Left lung (tissue), 10 donors: Measurements from ENCODE around the gene ARF3. TPM values are rescaled to one million over a fixed set of nuclear protein-coding genes. Genes with fewer than 3 reads are reported as not detected.

ENCODE experiments used
- ATAC-seq: fragments of 200-7000 bp; cut with Tn5 transposase; one replicate; pipeline ENCODE4 v1.9.1; 2020; ENCODE audit warnings: moderate library complexity
- DNase-seq, 4 donors: peaks; one replicate each; pipeline ENCODE4 v3.0.0-alpha.2; 2013 to 2020
- H3K27ac ChIP-seq, 2 donors: fragments of 200-600 bp; sonication (generic) in 1 of 2; one replicate each; pipeline versions ENCODE4 v1.5.0 to v1.8.0; 2020 to 2021
- H3K27me3 ChIP-seq, 2 donors: fragments of 200-600 bp; sonication (generic) in 1 of 2; one replicate each; pipeline versions ENCODE4 v1.5.0 to v1.8.0; 2020 to 2021
- H3K36me3 ChIP-seq, 2 donors: fragments of 200-600 bp; sonication (generic) in 1 of 2; one replicate each; pipeline versions ENCODE4 v1.5.0 to v1.8.0; 2020 to 2021
- H3K4me1 ChIP-seq, 2 donors: fragments of 200-600 bp; one replicate each; pipeline ENCODE4 v1.8.0; 2021
- H3K4me3 ChIP-seq, 2 donors: fragments of 200-600 bp; sonication (generic) in 1 of 2; one replicate each; pipeline versions ENCODE4 v1.5.0 to v1.8.0; 2020 to 2021; ENCODE audit warnings: mild to moderate bottlenecking in 1 of 2
- H3K9me3 ChIP-seq, 2 donors: fragments of 200-600 bp; sonication (generic) in 1 of 2; one replicate each; pipeline versions ENCODE4 v1.5.0 to v1.8.0; 2020 to 2021
- intact Hi-C, 2 donors: fragments of 100-400 bp; cut with DNase I; formaldehyde crosslinking; loops; one replicate each; pipeline versions ENCODE4 v1.11.2 to v1.14.2; 2022
- polyA plus RNA-seq, 6 donors: library from polyadenylated mRNA; unstranded; fragments of 120-200 nt; gene quantifications; one replicate each; pipeline ENCODE4 v1.2.1, GENCODE V29; 2013; ENCODE audit not compliant: insufficient read length in 6 of 6
- total RNA-seq, 2 donors: library from RNA; stranded (reverse); fragmentation: NEBNext Ultra II Directional; extraction: Animal tissue kit (Norgen Biotek cat#: 25700); gene quantifications; one replicate each; pipeline ENCODE4 v1.2.1, GENCODE V29; 2021
- TF ChIP-seq, protein P1 (sequence below), 2 donors: fragments of 200-600 bp; sonication (generic) in 1 of 2; IDR thresholded peaks; one replicate each; pipeline versions ENCODE4 v1.5.0 to v1.8.0; 2021; ENCODE audit warnings: antibody characterized with exemption in 2 of 2
- donor health status: DM: no; HTN: yes; CAD: no.
- donor health status: DM: no; HTN: no; CAD: no.

The ARF3 gene
- total and polyA plus RNA-seq, 8 donors = 91.8 to 186 (median 105) TPM

- Histone ChIP-seq H3K4me3 (peak overlapping the region; percentile 10 to 28), H3K36me3 (no peaks in the 10 kb centered on the region), H3K27me3 (peaks cover 73 to 96% of the 10 kb centered on the region in 2 donors), H3K4me1 (peaks cover 38 to 45% of the 10 kb centered on the region in 2 donors), H3K9me3 (no peaks in the 10 kb centered on the region), H3K27ac (no peak overlapping the region)
- intact Hi-C loops = no loop called here
- ATAC-seq (no peak), DNase-seq (peak in 1 of 4 donors; percentile 63)
- TF ChIP-seq, protein P1, sequence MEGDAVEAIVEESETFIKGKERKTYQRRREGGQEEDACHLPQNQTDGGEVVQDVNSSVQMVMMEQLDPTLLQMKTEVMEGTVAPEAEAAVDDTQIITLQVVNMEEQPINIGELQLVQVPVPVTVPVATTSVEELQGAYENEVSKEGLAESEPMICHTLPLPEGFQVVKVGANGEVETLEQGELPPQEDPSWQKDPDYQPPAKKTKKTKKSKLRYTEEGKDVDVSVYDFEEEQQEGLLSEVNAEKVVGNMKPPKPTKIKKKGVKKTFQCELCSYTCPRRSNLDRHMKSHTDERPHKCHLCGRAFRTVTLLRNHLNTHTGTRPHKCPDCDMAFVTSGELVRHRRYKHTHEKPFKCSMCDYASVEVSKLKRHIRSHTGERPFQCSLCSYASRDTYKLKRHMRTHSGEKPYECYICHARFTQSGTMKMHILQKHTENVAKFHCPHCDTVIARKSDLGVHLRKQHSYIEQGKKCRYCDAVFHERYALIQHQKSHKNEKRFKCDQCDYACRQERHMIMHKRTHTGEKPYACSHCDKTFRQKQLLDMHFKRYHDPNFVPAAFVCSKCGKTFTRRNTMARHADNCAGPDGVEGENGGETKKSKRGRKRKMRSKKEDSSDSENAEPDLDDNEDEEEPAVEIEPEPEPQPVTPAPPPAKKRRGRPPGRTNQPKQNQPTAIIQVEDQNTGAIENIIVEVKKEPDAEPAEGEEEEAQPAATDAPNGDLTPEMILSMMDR (IDR thresholded peaks at IDR 0.05) = no peak
Measured at GRCh38 chr12:48978741-48979601, 21.7 kb upstream of the ARF3 start.

DNA sequence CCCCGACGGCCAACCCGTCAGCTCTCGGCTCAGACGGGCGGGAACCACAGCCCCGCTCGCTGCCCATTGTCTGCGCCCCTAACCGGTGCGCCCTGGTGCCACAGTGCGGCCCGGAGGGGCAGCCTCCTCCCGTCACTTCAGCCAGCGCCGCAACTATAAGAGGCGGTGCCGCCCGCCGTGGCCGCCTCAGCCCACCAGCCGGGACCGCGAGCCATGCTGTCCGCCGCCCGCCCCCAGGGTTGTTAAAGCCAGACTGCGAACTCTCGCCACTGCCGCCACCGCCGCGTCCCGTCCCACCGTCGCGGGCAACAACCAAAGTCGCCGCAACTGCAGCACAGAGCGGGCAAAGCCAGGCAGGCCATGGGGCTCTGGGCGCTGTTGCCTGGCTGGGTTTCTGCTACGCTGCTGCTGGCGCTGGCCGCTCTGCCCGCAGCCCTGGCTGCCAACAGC is 21.0 kb upstream of the ARF3 start, which contains the start of gene WNT1:
TSS of gene WNT1 (plus strand) at position 32 of the 450 bp plus-strand sequence. CDS start at position 361, 329 bp downstream.
- Histone ChIP-seq H3K4me1 (peaks cover 44 to 52% of the 10 kb centered on the region in 2 donors), H3K27me3 (peaks cover 77 to 96% of the 10 kb centered on the region in 2 donors), H3K9me3 (no peaks in the 10 kb centered on the region), H3K36me3 (no peaks in the 10 kb centered on the region), H3K4me3 (peak within 1 kb of the TSS in 1 of 2 donors; percentile 28), H3K27ac (no peak within 1 kb of the TSS)
- DNase-seq = peak in 1 of 4 donors; percentile 77
- intact Hi-C loops = no loop called here
- ATAC-seq = peak; percentile 7
- TF ChIP-seq, protein P1 (IDR thresholded peaks at IDR 0.05) = peak in 1 of 2 donors; percentile 9

- TF ChIP-seq, protein P1 (IDR thresholded peaks at IDR 0.05) = peak; percentile 77 to 84
- no peaks in the 10 kb centered on the region for H3K9me3 ChIP-seq
- H3K36me3 ChIP-seq = no peaks in the 10 kb centered on the region
- peak; percentile 64 for ATAC-seq
- intact Hi-C loops = no loop called here
- no peak overlapping the region for H3K4me3 ChIP-seq
- no peak overlapping the region for H3K27ac ChIP-seq
- peak in 2 of 4 donors; percentile 66 to 95 for DNase-seq
- peaks cover 44 to 59% of the 10 kb centered on the region in 2 donors for H3K4me1 ChIP-seq
- peaks cover 81 to 98% of the 10 kb centered on the region in 2 donors for H3K27me3 ChIP-seq
Measured at GRCh38 chr12:48977290-48978281, 20.3 kb upstream of the ARF3 start.

DNA sequence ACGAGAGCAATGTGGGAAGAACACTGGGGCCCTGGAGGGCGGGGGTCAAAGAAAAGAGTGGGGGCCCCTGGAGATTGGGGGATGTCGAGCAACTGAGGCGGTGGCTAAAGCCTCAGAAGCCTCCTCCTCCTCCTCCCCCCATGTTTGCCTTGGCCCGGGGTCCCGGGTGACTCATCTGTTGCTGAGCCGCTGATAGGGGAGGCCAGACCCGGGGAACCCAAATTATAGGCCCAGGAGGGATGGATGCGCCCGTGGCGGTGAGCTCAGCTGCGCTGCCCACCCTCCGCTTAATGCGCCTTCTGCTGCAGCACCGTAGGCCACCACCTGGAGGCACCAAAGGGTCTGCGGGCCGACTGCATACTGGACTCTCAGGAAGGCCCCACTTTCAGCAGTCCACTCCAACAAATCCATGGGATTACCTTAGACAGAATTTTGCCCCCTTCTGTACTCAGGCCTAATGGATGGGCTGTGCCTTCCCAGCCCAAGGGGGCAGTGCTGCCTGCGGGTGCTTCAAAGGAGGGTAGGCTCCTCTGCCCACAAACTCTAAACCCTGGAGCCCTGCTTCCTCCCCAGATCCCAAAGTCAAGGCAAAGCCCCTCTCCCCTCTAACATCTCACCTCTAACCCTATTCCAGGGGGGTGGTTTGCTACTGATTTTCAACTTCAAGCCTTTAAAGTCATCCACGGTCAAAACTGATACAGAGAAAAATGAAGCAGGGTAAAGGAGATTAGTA is 16.8 kb upstream of the ARF3 start:
- peaks cover 76 to 98% of the 10 kb centered on the region in 2 donors for H3K27me3 ChIP-seq
- peaks cover 26 to 60% of the 10 kb centered on the region in 2 donors for H3K4me1 ChIP-seq
- TF ChIP-seq, protein P1 (IDR thresholded peaks at IDR 0.05) = peak; percentile 38 to 65
- H3K9me3 ChIP-seq = no peaks in the 10 kb centered on the region
- no peaks in the 10 kb centered on the region for H3K36me3 ChIP-seq
- intact Hi-C loops = no loop called here
- peak in 1 of 4 donors; percentile 83 for DNase-seq
- ATAC-seq = peak; percentile 57
- no peak overlapping the region for H3K27ac ChIP-seq
- H3K4me3 ChIP-seq = no peak overlapping the region
